ENCODE results near the gene MAP3K7. TPM values are rescaled to one million over a fixed set of nuclear protein-coding genes. Genes with fewer than 3 reads are reported as not detected.

MAP3K7 gene
- total and polyA plus RNA-seq, 2 donors from 2014 or later = 14.8 to 25.7 TPM

GRCh38 chr6:90484385-90484784 is 102.5 kb downstream of the MAP3K7 start:
- H3K9me3 ChIP-seq (ENCODE audit: control insufficient read depth in 2 of 3, insufficient read depth in 1 of 3, low read length in 3 of 3) = no peaks in the 10 kb centered on the region
- H3K4me1 ChIP-seq (ENCODE audit: control insufficient read depth in 2 of 3, insufficient read depth in 2 of 3, low read depth in 1 of 3, low read length in 3 of 3) = no peaks in the 10 kb centered on the region
- no peaks in the 10 kb centered on the region for H3K36me3 ChIP-seq (ENCODE audit: control insufficient read depth in 2 of 3, insufficient read depth in 3 of 3, low read length in 3 of 3)
- no peak overlapping the region for H3K9ac ChIP-seq (ENCODE audit: low read length in 3 of 3)
- TF ChIP-seq CTCF (IDR thresholded peaks at IDR 0.05; ENCODE audit: borderline replicate concordance, extremely low read depth, insufficient read depth) = no peak
- no peaks in the 10 kb centered on the region for H3K27me3 ChIP-seq (ENCODE audit: control insufficient read depth, insufficient read depth, low read length)
- DNase-seq (no peak), FAIRE-seq (no peak)
- no peak overlapping the region for H3K27ac ChIP-seq (ENCODE audit: low read depth in 2 of 2, low read length in 2 of 2)
- no peak overlapping the region for H3K4me3 ChIP-seq (ENCODE audit: low read length in 3 of 3)
- intact Hi-C loops (cut with DNase I) = loop anchor here (10.0 kb wide), 1 partner anchor 520 kb away; no protein-coding TSS in a partner anchor

GRCh38 chr6:90483956-90484355 is 102.9 kb downstream of the MAP3K7 start:
- no peaks in the 10 kb centered on the region for H3K27me3 ChIP-seq (ENCODE audit: control insufficient read depth, insufficient read depth, low read length)
- H3K27ac ChIP-seq (ENCODE audit: low read depth in 2 of 2, low read length in 2 of 2) = no peak overlapping the region
- H3K36me3 ChIP-seq (ENCODE audit: control insufficient read depth in 2 of 3, insufficient read depth in 3 of 3, low read length in 3 of 3) = no peaks in the 10 kb centered on the region
- intact Hi-C loops (cut with DNase I) = loop anchor here (10.0 kb wide), 1 partner anchor 519 kb away; no protein-coding TSS in a partner anchor
- no peak for TF ChIP-seq CTCF (IDR thresholded peaks at IDR 0.05; ENCODE audit: borderline replicate concordance, extremely low read depth, insufficient read depth)
- H3K9me3 ChIP-seq (ENCODE audit: control insufficient read depth in 2 of 3, insufficient read depth in 1 of 3, low read length in 3 of 3) = no peaks in the 10 kb centered on the region
- no peak for DNase-seq
- FAIRE-seq = no peak
- peaks cover 0 to 3% (median 0%) of the 10 kb centered on the region in 3 donors for H3K4me1 ChIP-seq (ENCODE audit: control insufficient read depth in 2 of 3, insufficient read depth in 2 of 3, low read depth in 1 of 3, low read length in 3 of 3)
- H3K4me3 ChIP-seq (ENCODE audit: low read length in 3 of 3) = no peak overlapping the region
- no peak overlapping the region for H3K9ac ChIP-seq (ENCODE audit: low read length in 3 of 3)

GRCh38 chr6:90483116-90483839 is 103.6 kb downstream of the MAP3K7 start:
- no peak overlapping the region for H3K9ac ChIP-seq (ENCODE audit: low read length in 3 of 3)
- FAIRE-seq = no peak
- intact Hi-C loops (cut with DNase I) = loop anchor here (10.0 kb wide), 1 partner anchor 518 kb away; no protein-coding TSS in a partner anchor

More at GRCh38 chr6:90483116-90483839, 103.6 kb downstream of the MAP3K7 start:
- no peaks in the 10 kb centered on the region for H3K9me3 ChIP-seq (ENCODE audit: control insufficient read depth in 2 of 3, insufficient read depth in 1 of 3, low read length in 3 of 3)
- H3K36me3 ChIP-seq (ENCODE audit: control insufficient read depth in 2 of 3, insufficient read depth in 3 of 3, low read length in 3 of 3) = no peaks in the 10 kb centered on the region
- H3K27me3 ChIP-seq (ENCODE audit: control insufficient read depth, insufficient read depth, low read length) = no peaks in the 10 kb centered on the region
- peaks cover 0 to 5% (median 0%) of the 10 kb centered on the region in 3 donors for H3K4me1 ChIP-seq (ENCODE audit: control insufficient read depth in 2 of 3, insufficient read depth in 2 of 3, low read depth in 1 of 3, low read length in 3 of 3)
- H3K4me3 ChIP-seq (ENCODE audit: low read length in 3 of 3) = no peak overlapping the region
- H3K27ac ChIP-seq (ENCODE audit: low read depth in 2 of 2, low read length in 2 of 2) = no peak overlapping the region
- no peak for TF ChIP-seq CTCF (IDR thresholded peaks at IDR 0.05; ENCODE audit: borderline replicate concordance, extremely low read depth, insufficient read depth)
- no peak for DNase-seq

Data from kidney (tissue), 14 donors.